HG03095 (cell line): ENCODE results near the gene CDADC1.

Experiments
- ATAC-seq: cut with Tn5 transposase; IDR thresholded peaks from one replicate; pipeline ENCODE4 v1.9.1; 2021; ENCODE audit warnings: moderate library complexity; ENCODE audit not compliant: unreplicated experiment

The CDADC1 gene

DNA sequence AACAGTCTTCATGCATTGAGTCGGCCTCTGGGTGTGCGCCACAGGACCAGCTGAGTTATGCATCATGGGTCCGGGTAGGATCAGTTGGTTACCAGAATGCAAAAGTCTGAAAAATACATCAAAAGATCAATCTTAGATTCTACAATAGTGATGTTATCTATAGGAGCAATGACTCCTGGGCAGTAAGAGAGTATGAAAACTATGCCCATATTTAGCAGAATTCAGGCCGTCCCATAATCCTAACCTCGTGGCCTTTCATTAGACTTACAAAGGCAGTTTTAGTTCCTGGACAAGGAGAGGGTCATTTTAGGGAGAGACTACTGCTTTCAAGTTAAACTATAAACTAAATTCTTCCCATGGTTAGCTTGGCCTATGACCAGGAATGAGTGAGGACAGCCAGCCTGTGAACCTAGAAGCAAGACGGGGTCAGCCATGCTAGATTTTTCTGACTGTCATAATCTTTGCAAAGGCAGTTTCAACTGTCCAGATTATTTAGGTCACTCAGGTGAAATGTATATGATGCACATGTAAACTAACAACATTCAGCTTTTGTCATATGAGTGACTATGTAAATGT is 11.8 kb upstream of the CDADC1 start:
- no peak for ATAC-seq

DNA sequence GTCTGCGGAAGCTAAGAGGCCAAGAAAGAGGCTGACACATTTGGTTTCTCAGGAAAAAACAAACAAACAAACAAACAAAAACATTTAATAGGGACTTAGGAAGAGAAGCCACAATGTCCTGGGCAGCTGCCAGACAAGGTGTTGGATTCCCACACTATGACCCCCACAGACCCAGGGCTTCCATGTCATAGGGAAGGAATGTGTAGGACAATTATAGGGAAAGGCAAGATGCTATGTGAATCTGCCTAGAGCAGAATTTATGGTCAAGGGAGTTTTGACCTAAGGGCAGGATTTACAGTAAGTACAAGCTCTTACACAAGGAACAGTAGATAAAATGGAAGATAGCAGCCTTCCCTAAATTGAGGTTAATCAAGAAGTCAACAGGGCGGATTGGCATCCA is 9.1 kb upstream of the CDADC1 start:
- ATAC-seq = no peak

DNA sequence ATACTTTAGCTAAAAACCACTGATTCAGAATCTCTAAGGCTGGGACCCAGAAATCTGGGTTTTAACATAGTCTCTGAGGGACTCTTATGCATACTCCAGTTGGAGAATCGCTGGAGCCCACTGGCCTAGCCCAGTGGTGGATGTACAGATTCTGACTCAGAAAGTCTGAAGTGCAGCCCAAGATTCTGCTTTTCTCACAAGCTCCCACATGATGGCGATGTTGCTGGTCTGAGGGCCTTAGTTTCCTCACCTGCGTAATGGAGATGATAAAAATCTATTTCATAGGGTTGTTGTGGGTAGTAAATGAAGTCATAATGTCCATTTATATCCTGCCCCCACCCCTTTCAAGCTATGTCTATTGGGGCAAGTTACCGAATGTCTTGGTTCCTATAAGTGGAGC is 7.7 kb upstream of the CDADC1 start:
- peak; percentile 80 for ATAC-seq

DNA sequence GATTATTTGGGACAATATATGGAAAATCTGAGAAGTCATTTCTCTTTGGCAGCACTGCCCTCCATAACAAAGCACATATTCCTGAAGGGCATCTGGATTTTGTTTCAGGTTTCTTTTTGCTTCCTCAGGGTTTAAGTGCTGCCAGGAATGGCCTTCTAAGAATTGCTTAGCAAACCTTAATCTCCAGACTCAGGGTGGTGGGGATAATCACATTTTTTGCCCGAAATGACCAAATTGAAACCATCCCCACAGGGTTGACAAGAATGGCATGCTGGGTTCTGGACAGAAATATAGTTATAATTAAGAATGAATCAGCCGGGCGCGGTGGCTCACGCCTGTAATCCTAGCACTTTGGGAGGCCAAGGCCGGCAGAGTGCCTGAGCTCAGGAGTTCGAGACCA is 6.4 kb upstream of the CDADC1 start:
- no peak for ATAC-seq

DNA sequence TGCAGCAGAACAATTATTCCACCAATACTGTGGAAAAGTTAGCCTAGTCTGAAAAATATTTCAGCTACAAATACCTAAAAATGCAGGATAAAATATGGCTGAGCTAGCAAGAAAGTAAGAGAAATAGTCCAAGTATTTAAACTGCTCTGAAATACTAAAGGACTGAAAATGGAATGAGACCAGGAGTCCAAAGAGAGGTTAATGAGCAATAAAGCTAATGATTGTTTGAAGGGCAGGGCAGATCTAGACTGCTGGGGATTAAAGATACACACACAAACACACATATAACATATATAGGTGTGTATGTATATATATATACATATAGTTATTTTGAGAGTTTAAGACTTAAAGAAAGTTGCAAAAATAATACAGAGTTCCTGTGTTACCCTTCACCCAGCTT is 2.6 kb upstream of the CDADC1 start:
- no peak for ATAC-seq

DNA sequence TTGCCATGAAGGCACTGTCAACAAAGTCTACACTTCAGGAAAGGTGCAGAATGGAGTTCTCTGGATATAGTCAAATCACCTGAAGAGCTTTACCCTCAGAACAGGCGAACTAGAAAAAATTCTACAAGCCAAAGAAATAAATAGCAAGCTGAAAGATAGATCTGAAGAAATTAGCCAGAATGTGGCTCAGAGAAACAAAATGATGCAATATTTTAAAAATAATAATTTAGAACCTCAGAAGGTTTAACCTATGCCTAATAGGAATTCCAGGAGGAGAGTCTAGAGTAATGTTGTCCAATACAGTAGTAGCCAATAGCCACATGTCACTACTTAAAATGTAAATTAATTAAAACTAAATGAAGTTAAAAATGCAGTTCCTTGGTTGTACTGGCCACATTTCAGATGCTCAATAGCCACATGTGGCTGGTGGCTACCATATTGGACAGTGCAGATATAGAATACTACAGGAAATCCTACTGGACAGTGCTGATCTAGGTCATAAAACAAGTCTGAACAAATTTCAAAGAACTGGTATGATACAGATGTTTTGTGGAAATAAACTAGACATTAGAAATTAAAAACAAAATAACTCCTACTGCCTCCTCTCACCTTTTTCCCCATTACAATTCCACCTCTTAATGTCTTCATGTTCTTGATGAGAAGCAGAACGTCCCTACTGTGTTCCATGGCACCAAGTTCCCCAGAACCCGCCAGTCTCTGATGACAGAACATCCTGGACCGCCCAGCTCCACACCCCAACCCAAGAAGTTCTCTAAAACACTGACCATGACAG is 679 bp upstream of the CDADC1 start:
- ATAC-seq = peak; percentile 34

DNA sequence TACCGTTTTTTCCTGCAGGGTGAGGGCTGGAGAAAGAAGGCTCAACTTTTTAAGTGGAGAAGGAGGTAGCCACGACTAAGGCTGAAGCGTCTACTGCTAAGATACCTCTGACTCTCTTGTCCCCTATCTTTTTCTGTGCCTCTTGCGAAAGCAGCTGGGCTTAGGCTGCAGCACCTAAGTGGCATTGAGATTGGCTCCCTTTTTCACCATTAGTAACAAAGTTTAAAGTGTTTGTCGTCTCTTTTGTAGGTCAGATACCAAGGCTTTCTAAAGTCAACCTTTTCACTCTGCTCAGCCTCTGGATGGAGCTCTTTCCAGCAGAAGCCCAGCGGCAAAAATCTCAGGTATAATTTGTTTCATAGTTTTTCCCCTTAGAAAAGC is 887 bp downstream of the CDADC1 start:
- no peak for ATAC-seq

DNA sequence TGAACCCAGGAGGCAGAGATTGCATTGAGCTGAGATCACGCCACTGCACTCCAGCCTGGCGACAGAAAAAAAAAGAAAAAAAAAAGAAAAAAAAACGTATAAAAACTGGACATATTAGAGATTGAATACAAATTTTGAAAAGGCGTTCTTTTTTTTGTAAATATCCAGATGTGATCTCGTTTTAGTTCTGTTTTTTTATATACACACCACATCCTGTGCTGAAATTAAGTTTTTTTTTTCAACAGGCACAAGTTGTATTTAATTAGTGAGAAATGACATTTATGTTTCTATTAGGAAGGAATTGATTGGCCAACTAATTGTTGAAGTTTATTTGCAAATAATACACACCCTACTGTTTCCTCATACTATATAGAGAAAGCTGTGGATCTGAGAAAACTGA is 3.6 kb downstream of the CDADC1 start:
- ATAC-seq = no peak

DNA sequence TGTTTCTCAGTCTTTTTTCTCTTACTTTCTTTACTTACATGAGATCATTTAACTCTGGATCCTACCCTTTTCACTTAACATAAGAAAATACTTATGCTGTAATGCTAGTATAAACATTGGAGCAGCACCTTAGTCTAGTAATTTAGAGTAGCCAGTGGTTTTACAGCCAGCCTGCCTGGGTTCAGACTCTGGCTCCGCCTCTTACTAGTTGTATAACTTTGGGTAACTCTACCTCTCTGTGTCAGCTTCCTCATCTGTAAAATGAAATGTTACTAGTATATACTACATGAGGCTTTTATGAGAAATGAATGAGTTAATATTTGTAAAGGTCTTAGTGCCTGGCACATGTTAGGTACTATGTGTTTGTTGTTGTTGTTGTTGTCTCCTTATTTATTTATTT is 5.6 kb downstream of the CDADC1 start:
- ATAC-seq = no peak

DNA sequence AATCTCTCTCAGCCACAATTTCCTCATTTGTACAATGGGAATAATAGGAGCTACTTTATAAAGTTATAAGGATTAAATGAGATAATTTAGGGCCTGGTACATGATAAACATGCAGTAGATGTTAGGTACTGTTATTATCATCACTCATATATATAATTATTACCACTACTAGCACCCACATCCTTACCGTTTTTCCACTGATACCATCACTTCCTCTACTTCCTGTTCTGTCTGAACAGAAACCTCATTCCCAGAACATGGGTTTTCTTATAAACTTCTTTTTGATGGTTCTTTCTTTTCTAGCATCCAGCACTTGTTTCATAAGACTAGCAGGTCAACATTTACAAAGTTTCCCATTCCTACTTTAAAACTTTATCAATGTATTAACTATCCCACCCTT is 6.3 kb downstream of the CDADC1 start:
- no peak for ATAC-seq

DNA sequence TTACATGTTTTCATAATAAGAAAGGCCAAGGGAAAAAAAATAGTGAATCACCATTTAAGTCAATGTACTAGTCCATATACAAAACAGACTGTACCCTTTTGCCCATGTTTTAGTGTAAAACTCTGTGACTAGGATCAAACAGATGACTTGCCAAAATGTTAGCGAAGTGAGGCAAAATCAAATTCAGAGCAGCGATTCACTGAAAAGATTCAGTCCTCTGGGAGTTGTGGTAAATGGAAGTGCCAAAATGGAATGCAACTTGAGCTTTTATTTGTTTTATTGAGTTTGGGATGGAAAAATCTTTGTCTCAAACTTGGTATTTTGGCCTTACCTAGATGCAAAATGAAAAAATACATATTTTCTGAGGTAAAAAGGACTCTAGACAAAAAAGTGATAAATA is 9.1 kb downstream of the CDADC1 start:
- ATAC-seq = no peak

DNA sequence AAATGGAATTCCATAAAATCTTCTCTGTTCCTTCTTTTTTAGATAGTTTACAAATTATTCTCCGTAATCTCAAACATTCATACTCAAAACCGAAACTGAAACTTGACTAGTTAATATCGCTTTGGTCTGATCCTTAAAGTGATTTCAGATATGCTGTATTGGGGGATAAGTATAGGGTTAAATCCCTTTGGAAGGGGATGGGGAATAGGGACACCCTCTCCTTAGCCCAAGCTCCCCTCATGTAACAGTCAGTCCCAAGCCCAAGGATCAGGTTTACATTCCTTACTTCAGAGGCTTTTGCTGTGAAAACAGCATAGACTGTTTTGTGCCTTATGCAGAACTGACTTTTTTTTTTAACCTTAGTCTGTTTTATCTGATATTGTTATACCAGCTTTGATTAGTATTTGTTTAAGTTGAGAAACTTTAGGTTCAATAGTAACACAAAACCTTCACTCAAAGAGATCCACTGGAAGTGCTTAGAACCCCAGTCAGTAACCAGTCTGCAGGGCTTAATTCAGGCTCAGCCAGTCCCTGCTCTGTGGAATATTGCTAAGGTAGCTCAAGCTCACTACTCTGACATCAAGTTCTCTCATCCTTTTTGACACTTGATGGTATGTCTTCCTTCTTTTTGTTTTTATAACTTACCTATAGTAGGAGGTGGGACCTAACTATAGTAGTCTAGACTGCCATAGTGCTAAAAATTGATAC is 10.5 kb downstream of the CDADC1 start:
- no peak for ATAC-seq

DNA sequence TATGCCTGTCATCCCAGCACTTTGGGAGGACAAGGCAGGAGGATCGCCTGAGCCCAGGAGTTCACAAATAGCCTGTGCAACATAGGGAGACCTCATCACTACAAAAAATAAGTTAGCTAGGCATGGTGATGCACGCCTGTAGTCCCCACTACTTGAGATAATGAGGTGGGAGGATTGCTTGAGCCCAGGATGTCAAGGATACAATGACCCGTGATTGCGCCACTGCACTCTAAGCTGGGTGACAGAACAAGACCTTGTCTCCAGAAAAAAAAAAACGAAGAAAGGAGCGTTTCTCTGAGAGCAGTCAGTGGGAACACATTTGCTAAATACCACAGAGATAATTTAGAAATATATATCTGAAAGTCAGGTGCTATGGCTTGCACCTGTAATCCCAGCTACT is 11.9 kb downstream of the CDADC1 start:
- no peak for ATAC-seq

DNA sequence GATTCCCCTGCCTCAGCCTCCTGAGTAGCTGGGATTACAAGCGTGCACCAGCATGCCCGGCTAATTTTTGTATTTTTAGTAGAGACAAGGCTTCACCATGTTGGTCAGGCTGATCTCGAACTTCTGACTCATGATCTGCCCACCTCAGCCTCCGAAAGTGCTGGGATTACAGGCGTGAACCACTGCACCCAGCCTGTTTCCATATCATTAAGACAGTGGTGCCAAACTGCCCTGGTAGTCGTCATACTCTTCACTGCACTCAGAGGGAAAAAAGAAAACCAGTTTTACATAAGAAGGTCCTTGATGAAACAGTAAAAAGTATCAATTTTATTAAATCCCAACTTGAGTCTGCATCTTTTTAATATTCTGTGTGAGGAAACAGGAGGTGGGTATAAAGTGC is 14.9 kb downstream of the CDADC1 start:
- no peak for ATAC-seq

DNA sequence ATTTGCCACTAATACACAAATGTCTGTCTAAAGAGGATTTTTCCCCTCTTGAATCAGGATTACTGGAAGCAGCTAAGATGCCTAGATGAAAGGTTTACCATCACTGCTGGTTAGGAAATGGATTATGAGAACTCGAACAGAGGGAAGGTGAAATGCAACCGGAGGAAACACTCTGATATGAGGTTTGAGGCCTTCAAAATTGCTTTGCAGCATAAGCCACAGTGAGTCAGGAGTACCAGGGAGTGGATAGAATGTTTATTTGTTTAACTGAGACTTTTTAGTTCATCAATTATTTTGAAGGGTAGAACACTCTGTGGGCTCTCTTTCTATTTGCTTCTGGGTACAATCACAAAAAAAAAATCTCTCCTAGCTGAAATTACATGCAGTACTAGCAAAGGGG is 18.1 kb downstream of the CDADC1 start:
- ATAC-seq = no peak

DNA sequence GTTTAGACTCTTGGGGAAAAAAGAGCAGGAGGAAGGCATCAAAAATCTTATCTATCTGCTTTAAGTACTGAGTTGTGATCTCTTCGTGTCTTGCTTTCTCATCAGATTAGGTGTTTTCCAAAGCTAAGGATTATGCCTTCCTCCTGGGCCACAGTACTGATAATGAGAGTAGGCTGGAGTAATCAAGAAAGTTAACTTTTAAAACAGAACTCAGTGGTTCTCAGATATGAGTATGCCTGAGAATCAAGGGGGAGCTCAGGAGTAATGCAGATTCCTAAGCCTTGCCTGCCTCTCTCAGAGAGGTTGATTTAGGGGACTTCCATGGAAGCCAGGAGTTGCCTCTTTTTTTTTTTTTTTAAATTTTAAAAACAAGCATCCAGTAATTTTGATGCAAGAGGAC is 23.5 kb downstream of the CDADC1 start:
- ATAC-seq = no peak

DNA sequence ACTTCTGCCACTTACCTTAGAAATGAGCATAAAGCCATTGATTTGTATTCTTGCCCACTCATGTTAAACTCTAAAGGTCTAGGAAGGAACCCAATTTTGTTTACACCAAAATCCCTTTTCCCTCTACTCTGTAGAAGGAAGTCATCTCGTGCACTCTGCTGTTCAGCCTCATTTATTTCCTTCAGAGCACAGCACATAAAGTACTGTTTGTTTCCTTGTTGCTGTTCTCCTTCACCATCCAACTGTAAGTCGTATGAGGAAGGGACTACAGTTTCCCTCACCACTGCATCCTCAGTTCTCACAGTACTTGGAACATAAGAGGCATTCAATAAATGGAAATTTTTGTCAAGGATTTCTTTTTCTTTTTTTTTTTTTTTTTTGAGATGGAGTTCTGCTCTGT is 24.6 kb downstream of the CDADC1 start:
- no peak for ATAC-seq

DNA sequence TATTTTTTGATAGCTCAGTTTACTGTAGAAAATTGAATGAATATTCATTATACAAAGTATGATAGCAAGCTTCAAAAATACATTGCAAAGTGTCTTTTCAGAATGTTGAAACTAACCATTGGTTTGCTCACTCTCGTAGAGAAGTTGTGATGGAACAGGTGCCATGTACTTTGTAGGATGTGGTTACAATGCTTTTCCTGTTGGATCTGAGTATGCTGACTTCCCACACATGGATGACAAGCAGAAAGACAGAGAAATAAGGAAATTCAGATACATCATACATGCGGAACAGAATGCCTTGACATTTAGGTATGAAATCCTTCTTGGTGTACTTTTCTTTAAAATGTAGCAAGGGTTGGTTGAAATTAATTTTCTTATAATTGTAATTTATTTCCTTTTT is 30.5 kb downstream of the CDADC1 start:
- no peak for ATAC-seq

DNA sequence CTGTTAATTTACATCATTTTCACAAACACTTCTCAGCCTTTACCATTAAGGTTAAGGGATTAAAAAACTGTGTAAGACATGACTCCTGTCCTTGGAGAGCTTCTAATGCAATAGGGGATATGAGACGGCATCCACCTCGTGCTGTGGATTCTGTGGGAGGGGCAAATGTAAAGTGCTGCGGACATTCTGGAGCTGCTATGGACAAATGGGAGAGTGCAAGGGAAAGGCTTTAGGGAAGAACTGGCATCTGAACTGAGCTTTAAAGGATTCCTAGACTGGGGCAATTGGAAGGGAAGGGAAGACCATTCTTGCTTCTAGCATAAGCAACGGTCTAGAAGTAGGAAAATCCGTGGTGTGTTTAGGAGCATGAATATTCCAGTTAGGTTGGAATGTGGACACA is 31.4 kb downstream of the CDADC1 start:
- no peak for ATAC-seq

DNA sequence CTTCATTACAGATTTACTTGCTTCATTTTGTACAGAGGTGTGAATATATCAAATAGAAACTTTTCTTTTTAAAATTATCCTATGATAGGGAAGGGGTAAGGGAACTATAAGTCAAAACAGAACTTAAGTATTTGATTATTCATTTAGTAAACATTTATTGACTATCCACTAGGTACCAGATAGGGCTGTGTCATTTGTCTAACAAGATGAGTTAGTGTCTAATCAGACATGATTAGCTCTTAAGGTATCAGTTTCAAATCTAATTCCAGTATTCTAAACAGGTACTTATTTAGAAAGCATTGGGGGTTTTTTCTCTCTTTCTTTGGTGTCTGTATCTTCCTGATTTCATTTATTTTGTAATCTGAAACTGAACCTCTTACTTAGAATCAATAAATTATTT is 32.2 kb downstream of the CDADC1 start:
- ATAC-seq = no peak

DNA sequence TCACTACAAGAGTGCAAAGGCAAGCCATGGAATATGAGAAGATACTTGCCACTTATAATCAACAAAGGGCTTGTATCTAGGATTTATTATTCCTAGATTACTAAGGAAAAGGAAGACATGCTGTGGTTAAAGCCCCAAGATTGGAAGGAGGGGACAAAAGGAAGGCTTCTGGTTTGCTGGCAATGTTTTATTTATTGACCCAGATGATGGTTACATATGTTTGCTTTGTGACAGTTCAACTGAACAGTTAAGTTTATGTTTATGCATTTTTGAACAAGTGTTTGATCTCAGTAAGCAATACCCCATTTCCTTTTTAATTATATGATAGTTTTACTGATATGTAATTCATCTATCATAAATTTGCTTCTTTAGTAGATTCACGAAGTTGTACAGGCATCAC is 40.3 kb downstream of the CDADC1 start:
- no peak for ATAC-seq

DNA sequence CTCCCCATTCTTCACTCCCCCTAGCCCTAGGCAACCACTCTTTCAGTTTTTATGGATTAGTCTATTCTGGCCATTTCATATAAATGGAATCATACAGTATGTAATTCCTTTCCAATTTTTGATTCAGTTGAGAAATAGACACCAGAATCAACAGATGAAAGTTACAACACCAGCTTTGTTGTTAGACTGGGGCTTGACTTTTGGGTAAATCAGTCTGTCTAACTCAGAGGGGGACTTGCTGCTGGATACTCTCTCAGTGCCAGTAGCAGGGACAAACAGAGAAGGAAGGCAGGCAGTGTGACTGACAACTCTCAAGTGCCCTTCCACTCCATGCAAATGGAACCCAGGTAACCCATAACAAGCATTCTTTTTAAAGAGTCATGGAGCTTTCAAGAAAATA is 40.7 kb downstream of the CDADC1 start:
- ATAC-seq = no peak
